Mesenchymal stem cell (in vitro differentiated cells and primary cell): ENCODE measurements around the gene PGC.

Source experiments
- DNase-seq: peaks from one replicate; pipeline ENCODE4 v3.0.0-alpha.2; 2013
- H2AFZ ChIP-seq: one replicate; pipeline ENCODE4 v1.6.1; 2013; ENCODE audit warnings: low read depth, mild to moderate bottlenecking, control low read depth, inconsistent platforms, low read length, moderate library complexity
- H2AK5ac ChIP-seq: 2 replicates; pipeline ENCODE4 v1.6.1; 2013; ENCODE audit warnings: low read length, moderate library complexity, mild to moderate bottlenecking, inconsistent platforms; ENCODE audit not compliant: severe bottlenecking
- H2BK120ac ChIP-seq: one replicate; pipeline ENCODE4 v1.6.1; 2013; ENCODE audit warnings: low read depth, mild to moderate bottlenecking, inconsistent platforms, low read length, moderate library complexity
- H2BK12ac ChIP-seq, 2 experiments: one replicate each; pipeline ENCODE4 v1.6.1; 2013; ENCODE audit warnings: inconsistent platforms in 2 of 2, low read length in 2 of 2, mild to moderate bottlenecking in 2 of 2, moderate library complexity in 2 of 2, control low read depth in 1 of 2
- H2BK15ac ChIP-seq: one replicate; pipeline ENCODE4 v1.6.1; 2013; ENCODE audit warnings: mild to moderate bottlenecking, low read depth, inconsistent platforms; ENCODE audit not compliant: poor library complexity, severe bottlenecking
- H2BK5ac ChIP-seq: 2 replicates; pipeline ENCODE4 v1.6.1; 2013; ENCODE audit warnings: low read depth, mild to moderate bottlenecking, low read length, control low read depth, inconsistent platforms; ENCODE audit not compliant: poor library complexity, severe bottlenecking
- H3K14ac ChIP-seq, 2 experiments: one replicate each; pipeline ENCODE4 v1.6.1; 2013; ENCODE audit warnings: inconsistent platforms in 2 of 2, low read length in 2 of 2, control low read depth in 1 of 2, mild to moderate bottlenecking in 1 of 2, moderate library complexity in 1 of 2
- H3K18ac ChIP-seq, 2 experiments: one replicate each; pipeline ENCODE4 v1.6.1; 2013; ENCODE audit warnings: inconsistent platforms in 2 of 2, low read length in 2 of 2, control low read depth in 1 of 2, low read depth in 1 of 2, mild to moderate bottlenecking in 1 of 2
- H3K23ac ChIP-seq, 2 experiments: one replicate each; pipeline ENCODE4 v1.6.1; 2013; ENCODE audit warnings: inconsistent platforms in 2 of 2, low read length in 2 of 2, mild to moderate bottlenecking in 2 of 2, moderate library complexity in 2 of 2, control low read depth in 1 of 2
- H3K27ac ChIP-seq: 2 replicates; pipeline ENCODE4 v1.5.1; 2013; ENCODE audit warnings: mild to moderate bottlenecking, moderate library complexity, low read length, control low read depth, inconsistent platforms; ENCODE audit not compliant: poor library complexity, severe bottlenecking
- H3K27me3 ChIP-seq, 2 experiments: 2 replicates each; pipeline versions ENCODE4 v1.6.1 to v1.7.0; 2013; ENCODE audit warnings: low read length in 2 of 2, mild to moderate bottlenecking in 2 of 2, moderate library complexity in 2 of 2, control low read depth in 1 of 2, inconsistent platforms in 1 of 2; ENCODE audit not compliant: control insufficient read depth in 1 of 2, insufficient read depth in 1 of 2
- H3K36me3 ChIP-seq, 2 experiments: 2 replicates each; pipeline versions ENCODE4 v1.6.1 to v1.7.0; 2013; ENCODE audit warnings: low read length in 2 of 2, control low read depth in 1 of 2, inconsistent platforms in 1 of 2, low read depth in 1 of 2, mild to moderate bottlenecking in 1 of 2; ENCODE audit not compliant: insufficient read depth in 2 of 2, control insufficient read depth in 1 of 2
- H3K4ac ChIP-seq, 2 experiments: one replicate each; pipeline ENCODE4 v1.6.1; 2013; ENCODE audit warnings: inconsistent platforms in 2 of 2, low read length in 2 of 2, mild to moderate bottlenecking in 2 of 2, moderate library complexity in 2 of 2, control low read depth in 1 of 2, low read depth in 1 of 2
- H3K4me1 ChIP-seq: 2 replicates; pipeline ENCODE4 v1.6.1; 2013; ENCODE audit warnings: low read depth, low read length, control low read depth; ENCODE audit not compliant: control insufficient read depth, insufficient read depth
- H3K4me2 ChIP-seq: 2 replicates; pipeline ENCODE4 v1.6.1; 2013; ENCODE audit warnings: low read length, mild to moderate bottlenecking, inconsistent platforms; ENCODE audit not compliant: poor library complexity, severe bottlenecking
- H3K4me3 ChIP-seq, 2 experiments: 2 replicates each; pipeline versions ENCODE4 v1.5.1 to v1.7.0; 2013; ENCODE audit warnings: low read length in 2 of 2, mild to moderate bottlenecking in 2 of 2, control low read depth in 1 of 2, low read depth in 1 of 2; ENCODE audit not compliant: insufficient read depth in 1 of 2
- H3K79me1 ChIP-seq: replicated peaks from 2 replicates; pipeline ENCODE4 v1.6.1; 2013; ENCODE audit warnings: mild to moderate bottlenecking, control low read depth, low read length, inconsistent platforms; ENCODE audit not compliant: poor library complexity, severe bottlenecking
- H3K9ac ChIP-seq: 2 replicates; pipeline ENCODE4 v1.7.0; 2013; ENCODE audit warnings: mild to moderate bottlenecking, low read length, moderate library complexity
- H3K9me3 ChIP-seq: 2 replicates; pipeline ENCODE4 v1.7.0; 2013; ENCODE audit warnings: mild to moderate bottlenecking, low read length; ENCODE audit not compliant: control insufficient read depth
- H4K8ac ChIP-seq: one replicate; pipeline ENCODE4 v1.6.1; 2013; ENCODE audit warnings: inconsistent platforms, mild to moderate bottlenecking, low read length, moderate library complexity
- H4K91ac ChIP-seq: one replicate; pipeline ENCODE4 v1.6.1; 2013; ENCODE audit warnings: mild to moderate bottlenecking, low read length, inconsistent platforms
- WGBS: methylation state at CpG from one replicate; pipeline ENCODE4 v1.1.7; 2013; ENCODE audit warnings: mixed read lengths; 5-methylcytosine and 5-hydroxymethylcytosine counted together

Gene PGC

GRCh38 chr6:41759905-41760579, 12.8 kb upstream of the PGC start:
- Histone ChIP-seq H2BK12ac (no peak overlapping the region), H3K14ac (peak overlapping the region in 1 of 2 experiments; percentile 10), H4K91ac (no peak overlapping the region), H3K79me1 (no peaks in the 10 kb centered on the region), H3K4me3 (no peak overlapping the region), H3K9me3 (no peaks in the 10 kb centered on the region), H3K9ac (no peak overlapping the region), H3K4me1 (peaks cover 5% of the 10 kb centered on the region), H4K8ac (no peak overlapping the region), H3K4ac (no peak overlapping the region), H3K4me2 (no peak overlapping the region), H2BK120ac (no peak overlapping the region), H3K27ac (no peak overlapping the region), H3K23ac (no peak overlapping the region), H3K18ac (no peak overlapping the region), H2BK5ac (no peak overlapping the region), H2BK15ac (no peak overlapping the region), H3K27me3 (peaks cover 0 to 27% of the 10 kb centered on the region in 2 experiments), H2AFZ (no peak overlapping the region), H2AK5ac (no peak overlapping the region), H3K36me3 (no peaks in the 10 kb centered on the region)
- WGBS: 72% methylated on average over 2 of the region's 2 CpGs
- DNase-seq: no peak

- no peak overlapping the region for H2BK12ac ChIP-seq
- H3K9ac ChIP-seq: no peak overlapping the region
- H3K4me3 ChIP-seq: no peak overlapping the region
- peak overlapping the region in 1 of 2 experiments; percentile 21 for H3K18ac ChIP-seq
- no peaks in the 10 kb centered on the region for H3K9me3 ChIP-seq
- no peak overlapping the region for H2BK120ac ChIP-seq
- no peak overlapping the region for H4K91ac ChIP-seq
- no peak overlapping the region for H3K4ac ChIP-seq
- H2AFZ ChIP-seq: no peak overlapping the region
- H3K27ac ChIP-seq: no peak overlapping the region
- H2AK5ac ChIP-seq: no peak overlapping the region
- H2BK5ac ChIP-seq: no peak overlapping the region
- 88% methylated on average over 12 of the region's 13 CpGs for WGBS
- no peaks in the 10 kb centered on the region for H3K79me1 ChIP-seq
- no peak for DNase-seq
- no peak overlapping the region for H4K8ac ChIP-seq
- H3K4me2 ChIP-seq: no peak overlapping the region
- peaks cover 5% of the 10 kb centered on the region for H3K4me1 ChIP-seq
- peaks cover 0 to 31% of the 10 kb centered on the region in 2 experiments for H3K27me3 ChIP-seq
- no peak overlapping the region for H2BK15ac ChIP-seq
- H3K36me3 ChIP-seq: no peaks in the 10 kb centered on the region
- H3K23ac ChIP-seq: no peak overlapping the region
- no peak overlapping the region for H3K14ac ChIP-seq
Observed at GRCh38 chr6:41759106-41759904, 12.1 kb upstream of the PGC start.

- H2BK15ac ChIP-seq: no peak overlapping the region
Observed at GRCh38 chr6:41758641-41759035, 11.4 kb upstream of the PGC start.

GRCh38 chr6:41757931-41758640, 10.9 kb upstream of the PGC start:
- Histone ChIP-seq H3K4me2 (no peak overlapping the region), H3K79me1 (no peaks in the 10 kb centered on the region), H4K8ac (no peak overlapping the region), H3K36me3 (no peaks in the 10 kb centered on the region), H2AFZ (no peak overlapping the region), H3K9ac (no peak overlapping the region), H3K14ac (no peak overlapping the region), H3K27me3 (peaks cover 10 to 41% of the 10 kb centered on the region in 2 experiments), H2BK120ac (no peak overlapping the region), H3K4me1 (peaks cover 5% of the 10 kb centered on the region), H2BK15ac (no peak overlapping the region), H3K4me3 (no peak overlapping the region), H2AK5ac (no peak overlapping the region), H3K23ac (no peak overlapping the region), H3K18ac (no peak overlapping the region), H2BK12ac (no peak overlapping the region), H3K4ac (no peak overlapping the region), H3K27ac (no peak overlapping the region), H2BK5ac (no peak overlapping the region), H3K9me3 (no peaks in the 10 kb centered on the region), H4K91ac (no peak overlapping the region)
- no peak for DNase-seq
- WGBS: 71% methylated on average over 7 of the region's 8 CpGs

More at GRCh38 chr6:41758641-41759035, 11.4 kb upstream of the PGC start:
- H3K18ac ChIP-seq: peak overlapping the region in 1 of 2 experiments; percentile 21
- peaks cover 5 to 38% of the 10 kb centered on the region in 2 experiments for H3K27me3 ChIP-seq
- DNase-seq: no peak
- H3K4ac ChIP-seq: no peak overlapping the region
- H2BK120ac ChIP-seq: no peak overlapping the region
- H3K4me1 ChIP-seq: peaks cover 5% of the 10 kb centered on the region
- no peak overlapping the region for H3K4me2 ChIP-seq
- no peak overlapping the region for H4K91ac ChIP-seq
- no peak overlapping the region for H3K9ac ChIP-seq
- H3K14ac ChIP-seq: no peak overlapping the region
- no peak overlapping the region for H2AFZ ChIP-seq
- H3K4me3 ChIP-seq: no peak overlapping the region
- no peak overlapping the region for H2BK5ac ChIP-seq
- 94% methylated on average over 6 of the region's 6 CpGs for WGBS
- H2AK5ac ChIP-seq: no peak overlapping the region
- no peaks in the 10 kb centered on the region for H3K36me3 ChIP-seq
- no peaks in the 10 kb centered on the region for H3K9me3 ChIP-seq
- H2BK12ac ChIP-seq: no peak overlapping the region
- no peaks in the 10 kb centered on the region for H3K79me1 ChIP-seq
- no peak overlapping the region for H3K27ac ChIP-seq
- no peak overlapping the region for H4K8ac ChIP-seq
- no peak overlapping the region for H3K23ac ChIP-seq
